GM10248 (cell line): Measurements from ENCODE around the gene RET.

Experiments used
- CTCF ChIA-PET: fragments of 300-600 bp; sonication (Branson Sonifier 250); formaldehyde crosslinking; extraction: SDS; loops from one replicate; lab custom pipeline; 2021; ENCODE audit warnings: antibody characterized with exemption; lab: Yijun Ruan, JAX
- POLR2A ChIA-PET: fragments of 350-650 bp; sonication (Branson Sonifier 250); formaldehyde crosslinking; extraction: SDS; loops from one replicate; lab custom pipeline; 2020; ENCODE audit warnings: antibody characterized with exemption; lab: Yijun Ruan, JAX
- DNase-seq: peaks from one replicate; pipeline ENCODE4 v3.0.0; 2012; ENCODE audit errors: extremely low spot score
- TF ChIP-seq, protein P1 (sequence below): IDR thresholded peaks from 2 replicates; pipeline ENCODE4 v1.5.1; 2012; ENCODE audit warnings: mild to moderate bottlenecking, low read depth; ENCODE audit errors: extremely low read depth, missing control alignments, control extremely low read depth

RET gene

DNA sequence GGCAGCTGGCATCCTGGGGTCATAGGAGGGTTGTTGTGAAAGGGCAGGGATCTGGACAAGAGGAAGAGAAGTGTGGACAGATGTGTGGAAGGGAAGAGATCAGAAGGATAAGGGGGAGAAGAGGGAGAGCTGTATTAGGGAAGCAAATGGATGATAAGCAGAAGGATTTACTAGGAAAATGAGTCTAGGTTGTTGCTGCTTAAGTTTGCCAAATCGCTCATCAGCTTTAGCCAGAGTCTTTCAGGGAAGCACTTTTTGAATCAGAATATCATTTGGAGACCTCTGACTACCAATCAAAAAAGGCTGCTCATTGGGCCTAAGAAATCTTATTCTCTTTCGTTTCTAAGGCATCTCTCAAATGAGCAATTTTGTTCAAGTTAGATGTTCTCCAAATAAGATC is 58.8 kb downstream of the RET start:
- CTCF ChIA-PET: interaction anchor here (1.1 kb wide), 1 partner anchor 24 kb away, joined by 3 read pairs; no protein-coding TSS in a partner anchor
- POLR2A ChIA-PET: no interaction called here
- TF ChIP-seq, protein P1, sequence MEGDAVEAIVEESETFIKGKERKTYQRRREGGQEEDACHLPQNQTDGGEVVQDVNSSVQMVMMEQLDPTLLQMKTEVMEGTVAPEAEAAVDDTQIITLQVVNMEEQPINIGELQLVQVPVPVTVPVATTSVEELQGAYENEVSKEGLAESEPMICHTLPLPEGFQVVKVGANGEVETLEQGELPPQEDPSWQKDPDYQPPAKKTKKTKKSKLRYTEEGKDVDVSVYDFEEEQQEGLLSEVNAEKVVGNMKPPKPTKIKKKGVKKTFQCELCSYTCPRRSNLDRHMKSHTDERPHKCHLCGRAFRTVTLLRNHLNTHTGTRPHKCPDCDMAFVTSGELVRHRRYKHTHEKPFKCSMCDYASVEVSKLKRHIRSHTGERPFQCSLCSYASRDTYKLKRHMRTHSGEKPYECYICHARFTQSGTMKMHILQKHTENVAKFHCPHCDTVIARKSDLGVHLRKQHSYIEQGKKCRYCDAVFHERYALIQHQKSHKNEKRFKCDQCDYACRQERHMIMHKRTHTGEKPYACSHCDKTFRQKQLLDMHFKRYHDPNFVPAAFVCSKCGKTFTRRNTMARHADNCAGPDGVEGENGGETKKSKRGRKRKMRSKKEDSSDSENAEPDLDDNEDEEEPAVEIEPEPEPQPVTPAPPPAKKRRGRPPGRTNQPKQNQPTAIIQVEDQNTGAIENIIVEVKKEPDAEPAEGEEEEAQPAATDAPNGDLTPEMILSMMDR: no peak
- DNase-seq: no peak

DNA sequence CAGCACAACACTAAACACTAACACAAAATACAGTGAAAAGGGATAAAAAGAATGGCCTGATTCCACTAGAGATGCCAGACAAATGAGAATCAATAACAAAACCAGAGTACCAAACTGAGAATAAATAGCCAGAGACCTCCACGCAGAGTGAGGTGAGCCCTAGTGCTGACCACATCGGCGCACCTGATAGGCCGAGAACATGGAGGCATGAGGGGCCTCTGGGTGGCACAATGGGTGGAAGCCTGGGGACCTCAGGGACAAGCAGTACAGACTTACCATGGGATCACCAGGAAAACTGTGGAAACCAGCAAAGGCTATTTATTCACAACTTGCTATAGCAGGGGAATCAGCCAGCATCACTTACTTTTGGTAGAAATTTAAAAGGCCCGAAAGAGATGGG is 59.6 kb downstream of the RET start:
- ChIA-PET POLR2A (no interaction called here), CTCF (no interaction called here)
- DNase-seq: no peak
- TF ChIP-seq, protein P1: no peak

DNA sequence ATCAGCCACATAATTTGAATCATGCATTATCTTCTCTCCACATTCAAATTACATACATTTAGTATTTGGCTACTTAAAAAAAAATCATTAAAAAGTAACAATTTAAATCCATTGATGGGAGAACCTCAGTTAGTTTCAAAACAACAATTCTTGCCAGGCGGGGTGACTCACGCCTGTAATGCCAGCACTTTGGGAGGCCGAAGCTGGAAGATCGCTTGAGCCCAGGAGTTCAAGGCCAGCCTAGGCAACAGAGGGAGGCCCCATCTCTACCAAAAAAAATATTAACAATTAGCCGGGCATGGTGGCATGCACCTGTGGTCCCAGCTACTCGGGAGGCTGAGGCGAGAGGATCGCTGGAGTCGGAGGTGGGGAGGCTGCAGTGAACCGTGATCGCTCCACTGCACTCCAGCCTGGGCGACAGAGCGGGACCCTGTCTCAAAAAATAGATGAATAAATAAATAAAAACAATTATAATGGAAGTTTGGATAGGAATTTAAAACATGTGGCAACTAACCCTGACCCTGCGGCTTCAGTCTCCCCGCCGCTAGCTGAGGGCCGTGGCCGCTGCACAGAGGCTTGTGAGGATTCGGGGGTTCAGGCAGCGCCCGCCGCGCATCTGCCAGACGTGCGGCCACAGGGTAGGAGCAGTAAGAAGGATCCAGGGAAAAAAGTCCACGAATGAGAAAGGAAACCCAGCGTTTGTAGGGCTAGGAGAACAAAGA is 60.3 kb downstream of the RET start:
- ChIA-PET CTCF (no interaction called here), POLR2A (interaction anchor here (1.1 kb wide), 1 partner anchor 26 kb away, joined by 3 read pairs; no protein-coding TSS in a partner anchor)
- no peak for DNase-seq
- TF ChIP-seq, protein P1: no peak

DNA sequence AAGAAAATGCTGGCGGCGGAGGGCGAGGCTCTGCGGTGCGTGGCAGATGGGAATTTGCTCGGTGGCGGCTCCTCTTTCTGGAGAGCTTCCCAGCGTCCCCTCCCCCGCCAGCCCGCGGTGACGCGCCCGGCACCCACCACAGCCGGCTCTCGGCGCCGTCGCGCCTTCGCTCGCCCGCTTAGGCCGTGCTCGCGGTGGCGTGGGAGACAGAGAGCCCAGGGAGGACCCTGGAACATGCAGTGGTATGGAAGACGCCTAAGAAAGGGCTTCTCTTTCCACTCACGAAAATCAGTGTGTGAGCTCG is 60.8 kb downstream of the RET start:
- CTCF ChIA-PET: interaction anchor here (2.2 kb wide), 1 partner anchor 64 kb away, joined by 8 read pairs; no protein-coding TSS in a partner anchor
- POLR2A ChIA-PET: interaction anchor here (0.6 to 1.1 kb wide), 2 partner anchors 16 to 27 kb away, joined by 3 read pairs; no protein-coding TSS in a partner anchor
- DNase-seq: no peak

DNA sequence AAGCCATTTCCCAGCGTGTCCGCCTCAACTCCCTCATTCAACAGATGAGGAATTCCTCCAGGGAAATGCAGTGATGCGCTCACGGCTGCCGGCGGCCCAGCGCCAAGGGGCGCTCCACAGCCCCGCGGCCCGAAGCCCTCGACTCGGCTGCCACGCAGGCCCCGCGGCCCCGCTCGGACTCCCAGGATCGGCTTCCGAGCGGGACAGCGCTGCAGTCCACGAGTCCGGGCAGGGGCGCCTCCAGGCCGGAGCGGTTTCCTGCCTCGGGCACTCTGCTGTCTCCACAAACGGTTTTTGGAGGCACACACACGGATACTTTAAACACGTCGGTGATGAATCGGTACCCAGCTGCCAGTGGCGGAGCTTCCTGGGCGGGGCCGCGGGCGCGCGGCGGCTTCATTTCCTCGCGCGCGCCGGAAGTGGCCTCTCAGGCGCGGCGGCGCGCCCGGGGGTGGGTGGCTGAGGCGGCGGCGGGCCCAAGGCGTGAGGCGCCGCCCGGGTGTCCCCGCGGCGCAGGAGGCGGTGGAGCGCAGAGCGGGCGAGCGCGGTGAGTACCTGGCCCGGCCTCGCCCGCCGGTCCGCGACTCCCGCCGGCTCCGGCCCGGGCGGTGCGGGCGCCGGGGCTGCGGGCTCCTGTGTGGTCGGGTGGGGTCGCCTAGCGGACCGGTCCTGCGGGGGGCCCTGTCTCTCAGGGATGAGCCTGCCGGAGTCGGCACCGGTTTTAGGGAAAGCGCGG is 61.3 kb downstream of the RET start, which contains the start of gene CSGALNACT2:
Gene CSGALNACT2, plus strand, starts transcription at position 425 of the 736 bp plus-strand sequence. CDS start 16,705 bp downstream, outside the sequence.
- TF ChIP-seq, protein P1: no peak
- POLR2A ChIA-PET: interaction anchor here (0.6 to 1.1 kb wide), 2 partner anchors 16 to 27 kb away, joined by 3 read pairs; no protein-coding TSS in a partner anchor
- CTCF ChIA-PET: interaction anchor here (2.2 kb wide), 1 partner anchor 63 kb away, joined by 8 read pairs; no protein-coding TSS in a partner anchor
- DNase-seq: peak; percentile 91

More for the DNA sequence above, 60.8 kb downstream of the RET start:
- TF ChIP-seq, protein P1: no peak

DNA sequence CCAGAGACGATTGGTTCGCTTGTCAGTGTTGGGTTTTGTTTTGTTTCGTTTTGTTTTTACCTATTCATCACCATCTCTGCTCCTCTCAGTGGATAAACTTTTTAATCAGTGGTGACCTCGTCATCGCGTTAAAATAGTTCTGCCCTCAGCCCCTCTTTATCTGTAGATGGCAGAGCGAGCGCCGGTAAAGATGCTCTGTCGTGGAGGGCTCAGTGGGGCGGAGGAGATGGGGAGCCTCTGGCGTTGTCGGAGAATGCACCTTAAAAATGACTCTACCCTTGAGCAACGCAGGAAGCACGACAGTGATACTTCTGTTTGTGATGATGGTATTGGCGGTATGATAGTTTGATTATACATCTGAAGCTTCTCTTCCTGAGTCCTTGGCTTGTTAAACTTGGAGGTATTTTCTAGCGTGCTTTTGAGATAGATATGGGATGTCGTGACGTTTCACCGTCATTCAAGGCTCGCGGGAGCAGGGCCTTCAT is 61.9 kb downstream of the RET start:
- POLR2A ChIA-PET: no interaction called here
- no peak for DNase-seq
- TF ChIP-seq, protein P1: peak; percentile 5
- CTCF ChIA-PET: interaction anchor here (1.0 to 2.2 kb wide), 4 partner anchors 12 to 63 kb away, joined by 3 to 8 read pairs (median 4); no protein-coding TSS in a partner anchor
